Neural cell (in vitro differentiated cells): ENCODE results near the gene RECK. TPM values are rescaled to one million over a fixed set of nuclear protein-coding genes. Genes with fewer than 3 reads are reported as not detected.

Experiments used
- H2AFZ ChIP-seq: fragments of 200-600, 300-800 bp; sonication (generic), shearing (Covaris generic); 2 replicates; pipeline ENCODE4 v1.6.0; 2014; ENCODE audit warnings: low read depth, mild to moderate bottlenecking, antibody characterized with exemption, low read length, moderate library complexity
- H3F3A ChIP-seq: fragments of 200-600 bp; shearing (Covaris generic); 2 replicates; pipeline ENCODE4 v1.6.1; 2016; ENCODE audit warnings: mild to moderate bottlenecking, moderate library complexity, mixed read lengths, antibody characterized with exemption, low read length; ENCODE audit not compliant: insufficient read depth, poor library complexity, severe bottlenecking
- H3K27ac ChIP-seq: fragments of 200-600, 300-800 bp; sonication (generic), shearing (Covaris generic); 2 replicates; pipeline ENCODE4 v1.5.1; 2014; ENCODE audit warnings: mild to moderate bottlenecking, low read length, moderate library complexity
- H3K27me3 ChIP-seq: fragments of 300-800, 200-600 bp; sonication (generic), shearing (Covaris generic); 2 replicates; pipeline ENCODE4 v1.6.0; 2014; ENCODE audit warnings: mild to moderate bottlenecking, low read depth, low read length, moderate library complexity; ENCODE audit not compliant: insufficient read depth
- H3K36me3 ChIP-seq: fragments of 300-800, 200-600 bp; sonication (generic), shearing (Covaris generic); 2 replicates; pipeline ENCODE4 v1.5.1; 2014; ENCODE audit warnings: mild to moderate bottlenecking, antibody characterized with exemption, low read length, moderate library complexity; ENCODE audit not compliant: insufficient read depth
- H3K4me2 ChIP-seq: fragments of 300-800, 200-600 bp; sonication (generic), shearing (Covaris generic); 2 replicates; pipeline ENCODE4 v1.6.0; 2014; ENCODE audit warnings: mild to moderate bottlenecking, low read length
- H3K4me3 ChIP-seq: fragments of 300-800, 200-600 bp; sonication (generic), shearing (Covaris generic); 2 replicates; pipeline ENCODE4 v1.5.1; 2014; ENCODE audit warnings: mild to moderate bottlenecking, low read length, moderate library complexity
- H3K79me2 ChIP-seq: fragments of 200-600 bp; shearing (Covaris generic); replicated peaks from 2 replicates; pipeline ENCODE4 v1.6.0; 2014; ENCODE audit warnings: mild to moderate bottlenecking, low read length, moderate library complexity; ENCODE audit not compliant: insufficient read depth
- H3K9ac ChIP-seq: fragments of 300-800, 200-600 bp; sonication (generic), shearing (Covaris generic); 2 replicates; pipeline ENCODE4 v1.6.1; 2016; ENCODE audit warnings: mild to moderate bottlenecking, low read length, mixed read lengths
- H3K9me2 ChIP-seq: fragments of 200-600 bp; shearing (Covaris generic); 2 replicates; pipeline ENCODE4 v1.6.1; 2016; ENCODE audit warnings: mild to moderate bottlenecking, low read length, mixed read lengths; ENCODE audit not compliant: insufficient read depth
- H3K9me3 ChIP-seq: fragments of 200-600, 300-800 bp; sonication (generic), shearing (Covaris generic); 2 replicates; pipeline ENCODE4 v1.6.1; 2016; ENCODE audit warnings: mild to moderate bottlenecking, mixed run types, low read length, moderate library complexity, mixed read lengths
- H4K20me1 ChIP-seq: fragments of 200-600 bp; shearing (Covaris generic); 2 replicates; pipeline ENCODE4 v1.6.1; 2016; ENCODE audit warnings: mild to moderate bottlenecking, mixed run types; ENCODE audit not compliant: insufficient read depth
- CTCF ChIP-seq: fragments of 450-650 bp; IDR thresholded peaks from 2 replicates; pipeline ENCODE4 v1.5.1; 2014; ENCODE audit warnings: antibody characterized with exemption, mild to moderate bottlenecking, moderate library complexity; ENCODE audit not compliant: poor library complexity, severe bottlenecking
- EP300 ChIP-seq: fragments of 450-650 bp; conservative IDR thresholded peaks from 2 replicates; pipeline ENCODE4 v1.6.1; 2014; ENCODE audit warnings: antibody characterized with exemption, mild to moderate bottlenecking, moderate library complexity; ENCODE audit not compliant: poor library complexity, severe bottlenecking
- EZH2 ChIP-seq: fragments of 200-600, 300-800 bp; shearing (Covaris generic), sonication (generic); IDR thresholded peaks from 2 replicates; pipeline ENCODE4 v1.6.1; 2014; ENCODE audit warnings: antibody characterized with exemption, low read length, borderline replicate concordance, mild to moderate bottlenecking; ENCODE audit not compliant: insufficient read depth, poor library complexity, severe bottlenecking
- MXI1 ChIP-seq: fragments of 450-650 bp; conservative IDR thresholded peaks from 2 replicates; pipeline ENCODE4 v1.6.1; 2014; ENCODE audit warnings: antibody characterized with exemption, mild to moderate bottlenecking; ENCODE audit not compliant: poor library complexity, severe bottlenecking
- POLR2AphosphoS5 ChIP-seq: IDR thresholded peaks from 2 replicates; pipeline ENCODE4 v1.6.1; 2012
- REST ChIP-seq: IDR thresholded peaks from 2 replicates; pipeline ENCODE4 v1.6.1; 2012; ENCODE audit warnings: borderline replicate concordance
- SMC3 ChIP-seq: fragments of 450-650 bp; conservative IDR thresholded peaks from 2 replicates; pipeline ENCODE4 v1.6.1; 2014; ENCODE audit warnings: antibody characterized with exemption, mild to moderate bottlenecking, moderate library complexity; ENCODE audit not compliant: poor library complexity
- TAF1 ChIP-seq: IDR thresholded peaks from 2 replicates; pipeline ENCODE4 v1.6.1; 2012; ENCODE audit warnings: low read depth
- polyA plus RNA-seq: library from polyadenylated mRNA; depleted of rRNA; stranded (reverse); fragments of >200 nt; gene quantifications from 2 replicates; pipeline ENCODE4 v1.2.3, GENCODE V29; 2014

The RECK gene
- polyA plus RNA-seq, 1 donor from 2014 or later = 6.9 TPM

GRCh38 chr9:36137392-36138004 is 100.8 kb downstream of the RECK start (continued):
- TF ChIP-seq SMC3 (no peak), MXI1 (no peak)

GRCh38 chr9:36138496-36138895 is 101.8 kb downstream of the RECK start:
- H3K27ac ChIP-seq = no peak overlapping the region
- no peak overlapping the region for H3K4me2 ChIP-seq
- H3K27me3 ChIP-seq = peaks cover 33% of the 10 kb centered on the region
- no peak for TF ChIP-seq SMC3
- TF ChIP-seq POLR2AphosphoS5 = no peak
- TF ChIP-seq TAF1 = no peak
- no peak for TF ChIP-seq CTCF
- TF ChIP-seq REST = no peak
- no peak for TF ChIP-seq EP300
- no peak for TF ChIP-seq EZH2
- H4K20me1 ChIP-seq = no peaks in the 10 kb centered on the region
- H2AFZ ChIP-seq = no peak overlapping the region
- no peak overlapping the region for H3K4me3 ChIP-seq
- H3F3A ChIP-seq = no peaks in the 10 kb centered on the region
- H3K9me2 ChIP-seq = no peaks in the 10 kb centered on the region
- H3K9ac ChIP-seq = no peak overlapping the region
- no peaks in the 10 kb centered on the region for H3K79me2 ChIP-seq
- H3K9me3 ChIP-seq = no peaks in the 10 kb centered on the region
- H3K36me3 ChIP-seq = no peaks in the 10 kb centered on the region

- H3K27ac ChIP-seq = no peak overlapping the region
- H3K36me3 ChIP-seq = no peaks in the 10 kb centered on the region
- H3K4me2 ChIP-seq = no peak overlapping the region
These were observed 102.2 kb downstream of the RECK start for GRCh38 chr9:36138901-36139300.

More at GRCh38 chr9:36138901-36139300, 102.2 kb downstream of the RECK start:
- Histone ChIP-seq H2AFZ (no peak overlapping the region), H4K20me1 (no peaks in the 10 kb centered on the region), H3F3A (no peaks in the 10 kb centered on the region), H3K79me2 (no peaks in the 10 kb centered on the region), H3K9me3 (no peaks in the 10 kb centered on the region), H3K4me3 (no peak overlapping the region), H3K9me2 (no peaks in the 10 kb centered on the region), H3K9ac (no peak overlapping the region), H3K27me3 (peaks cover 33% of the 10 kb centered on the region)
- TF ChIP-seq MXI1 = no peak
- no peak for TF ChIP-seq CTCF
- no peak for TF ChIP-seq POLR2AphosphoS5
